Measurements from ENCODE around the gene TMEFF2. TPM values are rescaled to one million over a fixed set of nuclear protein-coding genes. Genes with fewer than 3 reads are reported as not detected.

TMEFF2 gene
- total RNA-seq, 1 donor: not detected

GRCh38 chr2:192044496-192044895 lies 150.2 kb downstream of the TMEFF2 start:
- no peak for DNase-seq (ENCODE audit: low read depth)
- no peak overlapping the region for H3K4me3 ChIP-seq (ENCODE audit: low read depth, low read length)
- TF ChIP-seq CTCF (IDR thresholded peaks at IDR 0.05; ENCODE audit: insufficient read depth, low read depth, low read length): no peak

- TF ChIP-seq CTCF (IDR thresholded peaks at IDR 0.05; ENCODE audit: insufficient read depth, low read depth, low read length): no peak
- no peak overlapping the region for H3K4me3 ChIP-seq (ENCODE audit: low read depth, low read length)
- DNase-seq (ENCODE audit: low read depth): no peak
Measured at GRCh38 chr2:192043216-192043870, 151.4 kb downstream of the TMEFF2 start.

- H3K4me3 ChIP-seq (ENCODE audit: low read depth, low read length): no peak overlapping the region
- no peak for DNase-seq (ENCODE audit: low read depth)
- no peak for TF ChIP-seq CTCF (IDR thresholded peaks at IDR 0.05; ENCODE audit: insufficient read depth, low read depth, low read length)
Measured at GRCh38 chr2:192042126-192042525, 152.6 kb downstream of the TMEFF2 start.

- TF ChIP-seq CTCF (IDR thresholded peaks at IDR 0.05; ENCODE audit: insufficient read depth, low read depth, low read length): no peak
- H3K4me3 ChIP-seq (ENCODE audit: low read depth, low read length): no peak overlapping the region
- no peak for DNase-seq (ENCODE audit: low read depth)
Measured at GRCh38 chr2:192038110-192038509, 156.6 kb downstream of the TMEFF2 start.

- DNase-seq (ENCODE audit: low read depth): peak; percentile 78
- H3K4me3 ChIP-seq (ENCODE audit: low read depth, low read length): no peak overlapping the region
- TF ChIP-seq CTCF (IDR thresholded peaks at IDR 0.05; ENCODE audit: insufficient read depth, low read depth, low read length): no peak
Measured at GRCh38 chr2:192035731-192036442, 158.8 kb downstream of the TMEFF2 start.

GRCh38 chr2:192030856-192031255 lies 163.9 kb downstream of the TMEFF2 start:
- TF ChIP-seq CTCF (IDR thresholded peaks at IDR 0.05; ENCODE audit: insufficient read depth, low read depth, low read length): no peak
- no peak for DNase-seq (ENCODE audit: low read depth)
- H3K4me3 ChIP-seq (ENCODE audit: low read depth, low read length): no peak overlapping the region

All from fibroblast of villous mesenchyme (primary cell).